CD4-positive, alpha-beta T cell treated with Interleukin-6 for 4 hours (primary cell): ENCODE data around the gene PTH1R.
A peak's percentile ranks its signal among the peaks of the same experiment; 100 is the strongest.

Experiments used
- DNase-seq: peaks from one replicate; pipeline ENCODE4 v3.0.0-alpha.2; 2020; ENCODE audit warnings: mixed read lengths

The PTH1R gene

GRCh38 chr3:46915297-46915822, 37.8 kb downstream of the PTH1R start:
- no peak for DNase-seq

GRCh38 chr3:46916278-46916677, 38.8 kb downstream of the PTH1R start:
- no peak for DNase-seq

- DNase-seq = no peak
Measured at GRCh38 chr3:46916799-46917198, 39.3 kb downstream of the PTH1R start.

GRCh38 chr3:46917257-46917656, 39.7 kb downstream of the PTH1R start:
- DNase-seq = no peak

- DNase-seq = no peak
Measured at GRCh38 chr3:46918202-46918601, 40.7 kb downstream of the PTH1R start.

GRCh38 chr3:46918634-46919033, 41.1 kb downstream of the PTH1R start:
- no peak for DNase-seq

- no peak for DNase-seq
Measured at GRCh38 chr3:46921041-46921440, 43.5 kb downstream of the PTH1R start.

GRCh38 chr3:46921871-46922271, 44.4 kb downstream of the PTH1R start:
- no peak for DNase-seq

- DNase-seq = no peak
Measured at GRCh38 chr3:46922426-46922825, 44.9 kb downstream of the PTH1R start.

- DNase-seq = no peak
Measured at GRCh38 chr3:46922871-46923558, 45.5 kb downstream of the PTH1R start.

GRCh38 chr3:46923559-46924350, 46.2 kb downstream of the PTH1R start:
- peak; percentile 36 for DNase-seq

GRCh38 chr3:46924921-46925584, 47.5 kb downstream of the PTH1R start:
- no peak for DNase-seq

- no peak for DNase-seq
Measured at GRCh38 chr3:46925585-46925934, 48.0 kb downstream of the PTH1R start.

GRCh38 chr3:46926039-46926438, 48.5 kb downstream of the PTH1R start:
- DNase-seq = no peak

- DNase-seq = no peak
Measured at GRCh38 chr3:46926447-46926846, 48.9 kb downstream of the PTH1R start.

- DNase-seq = peak; percentile 39
Measured at GRCh38 chr3:46926871-46927717, 49.6 kb downstream of the PTH1R start.

GRCh38 chr3:46927718-46928073, 50.2 kb downstream of the PTH1R start:
- DNase-seq = no peak

GRCh38 chr3:46928282-46928681, 50.8 kb downstream of the PTH1R start:
- no peak for DNase-seq

- DNase-seq = no peak
Measured at GRCh38 chr3:46929324-46929723, 51.8 kb downstream of the PTH1R start.

GRCh38 chr3:46930166-46930944, 52.8 kb downstream of the PTH1R start:
- no peak for DNase-seq

- DNase-seq = no peak
Measured at GRCh38 chr3:46930945-46931403, 53.5 kb downstream of the PTH1R start.
